Fibroblast of lung (primary cell): Measurements from ENCODE around the gene SIK2.

Experiments used
- EZH2 ChIP-seq: IDR thresholded peaks from 2 replicates; pipeline ENCODE4 v1.5.1; 2012; ENCODE audit warnings: low read length, control low read depth, mild to moderate bottlenecking; ENCODE audit errors: missing control alignments
- TF ChIP-seq, protein P1 (sequence below), 2 donors: IDR thresholded peaks in 1 of 2; conservative IDR thresholded peaks in 1 of 2; 1 replicate in 1 of 2; 2 replicates in 1 of 2; pipeline ENCODE4 v1.5.1; 2011 to 2012; ENCODE audit warnings: low read length in 2 of 2, control low read depth in 1 of 2, inconsistent platforms in 1 of 2, low read depth in 1 of 2, mild to moderate bottlenecking in 1 of 2

DNA sequence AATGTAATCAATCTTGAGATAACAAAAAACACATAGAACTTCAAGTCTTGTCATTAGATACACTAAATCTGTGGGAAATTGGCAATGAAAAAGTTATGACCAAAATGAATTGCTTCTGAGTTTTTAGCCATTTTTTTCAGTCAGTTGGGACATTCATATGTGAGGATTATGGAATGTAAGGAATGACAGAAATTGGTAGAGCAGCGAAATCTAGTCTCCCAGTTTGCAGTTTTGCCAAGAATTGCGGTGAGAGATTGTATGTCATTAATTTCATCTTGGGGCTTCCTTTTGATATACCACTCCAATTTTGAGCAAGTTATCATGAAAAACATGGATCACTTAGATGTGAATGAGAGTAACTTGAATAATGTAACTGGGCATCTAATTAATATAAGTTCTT lies 49.9 kb downstream of the SIK2 start:
- TF ChIP-seq, protein P1, sequence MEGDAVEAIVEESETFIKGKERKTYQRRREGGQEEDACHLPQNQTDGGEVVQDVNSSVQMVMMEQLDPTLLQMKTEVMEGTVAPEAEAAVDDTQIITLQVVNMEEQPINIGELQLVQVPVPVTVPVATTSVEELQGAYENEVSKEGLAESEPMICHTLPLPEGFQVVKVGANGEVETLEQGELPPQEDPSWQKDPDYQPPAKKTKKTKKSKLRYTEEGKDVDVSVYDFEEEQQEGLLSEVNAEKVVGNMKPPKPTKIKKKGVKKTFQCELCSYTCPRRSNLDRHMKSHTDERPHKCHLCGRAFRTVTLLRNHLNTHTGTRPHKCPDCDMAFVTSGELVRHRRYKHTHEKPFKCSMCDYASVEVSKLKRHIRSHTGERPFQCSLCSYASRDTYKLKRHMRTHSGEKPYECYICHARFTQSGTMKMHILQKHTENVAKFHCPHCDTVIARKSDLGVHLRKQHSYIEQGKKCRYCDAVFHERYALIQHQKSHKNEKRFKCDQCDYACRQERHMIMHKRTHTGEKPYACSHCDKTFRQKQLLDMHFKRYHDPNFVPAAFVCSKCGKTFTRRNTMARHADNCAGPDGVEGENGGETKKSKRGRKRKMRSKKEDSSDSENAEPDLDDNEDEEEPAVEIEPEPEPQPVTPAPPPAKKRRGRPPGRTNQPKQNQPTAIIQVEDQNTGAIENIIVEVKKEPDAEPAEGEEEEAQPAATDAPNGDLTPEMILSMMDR (conservative IDR thresholded peaks at IDR 0.05 in 1 of 2, IDR thresholded peaks at IDR 0.05 in 1 of 2; ENCODE audit: low read depth in 1 of 2, low read length in 2 of 2), result no peak
- TF ChIP-seq EZH2, result no peak
